Neural crest cell (in vitro differentiated cells): ENCODE results near the gene SLC9A9. TPM values are rescaled to one million over a fixed set of nuclear protein-coding genes. Genes with fewer than 3 reads are reported as not detected.

Experiments used
- DNase-seq: peaks from one replicate; pipeline ENCODE4 v3.0.0; 2021; ENCODE audit warnings: low read depth, mixed read lengths, low spot score
- H3K27ac Mint-ChIP-seq: one replicate; pipeline ENCODE4 v1.8.0; 2021; ENCODE audit warnings: mild to moderate bottlenecking, mixed read lengths; ENCODE audit not compliant: unreplicated experiment
- H3K27me3 Mint-ChIP-seq: 2 replicates; pipeline ENCODE4 v1.8.0; 2021; ENCODE audit warnings: low read depth, mild to moderate bottlenecking, mixed read lengths
- H3K36me3 Mint-ChIP-seq: 2 replicates; pipeline ENCODE4 v1.8.0; 2021; ENCODE audit warnings: low read depth, mild to moderate bottlenecking, mixed read lengths
- H3K4me1 Mint-ChIP-seq: 2 replicates; pipeline ENCODE4 v1.8.0; 2021; ENCODE audit warnings: mixed read lengths
- H3K4me3 Mint-ChIP-seq: one replicate; pipeline ENCODE4 v1.8.0; 2021; ENCODE audit warnings: mild to moderate bottlenecking, mixed read lengths
- H3K9me3 Mint-ChIP-seq: 2 replicates; pipeline ENCODE4 v1.8.0; 2021; ENCODE audit warnings: mixed read lengths
- total RNA-seq: library from RNA; stranded (reverse); gene quantifications from 2 replicates; pipeline ENCODE4 v1.2.1, GENCODE V29; 2021
- TF ChIP-seq, protein P1 (sequence below): fragments of 200-600 bp; sonication (generic); conservative IDR thresholded peaks from 2 replicates; pipeline ENCODE4 v1.5.0; 2021; ENCODE audit warnings: antibody characterized with exemption, mild to moderate bottlenecking

SLC9A9 gene
- total RNA-seq, 1 donor from 2014 or later: 0.56 TPM

DNA sequence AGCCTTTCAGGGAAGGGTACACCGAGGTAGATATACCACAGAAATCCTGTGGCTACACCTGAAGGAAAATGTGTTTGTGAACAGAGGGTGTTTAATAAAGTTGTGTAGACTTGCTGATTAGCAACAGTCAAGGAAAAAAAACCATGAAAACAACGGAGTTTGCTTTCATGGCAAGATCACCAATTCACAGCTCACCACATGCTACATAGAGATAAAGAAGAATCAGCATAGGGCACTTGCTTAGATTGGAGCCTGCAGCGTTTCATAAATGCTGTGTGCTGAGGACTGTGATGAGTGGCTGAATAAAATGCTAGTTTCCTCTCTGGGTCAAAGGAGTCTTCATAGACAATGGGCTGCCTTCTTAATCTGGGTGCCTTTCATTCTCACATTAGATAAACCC lies 257.6 kb downstream of the SLC9A9 start:
- no peak overlapping the region for H3K4me3 Mint-ChIP-seq
- TF ChIP-seq, protein P1, sequence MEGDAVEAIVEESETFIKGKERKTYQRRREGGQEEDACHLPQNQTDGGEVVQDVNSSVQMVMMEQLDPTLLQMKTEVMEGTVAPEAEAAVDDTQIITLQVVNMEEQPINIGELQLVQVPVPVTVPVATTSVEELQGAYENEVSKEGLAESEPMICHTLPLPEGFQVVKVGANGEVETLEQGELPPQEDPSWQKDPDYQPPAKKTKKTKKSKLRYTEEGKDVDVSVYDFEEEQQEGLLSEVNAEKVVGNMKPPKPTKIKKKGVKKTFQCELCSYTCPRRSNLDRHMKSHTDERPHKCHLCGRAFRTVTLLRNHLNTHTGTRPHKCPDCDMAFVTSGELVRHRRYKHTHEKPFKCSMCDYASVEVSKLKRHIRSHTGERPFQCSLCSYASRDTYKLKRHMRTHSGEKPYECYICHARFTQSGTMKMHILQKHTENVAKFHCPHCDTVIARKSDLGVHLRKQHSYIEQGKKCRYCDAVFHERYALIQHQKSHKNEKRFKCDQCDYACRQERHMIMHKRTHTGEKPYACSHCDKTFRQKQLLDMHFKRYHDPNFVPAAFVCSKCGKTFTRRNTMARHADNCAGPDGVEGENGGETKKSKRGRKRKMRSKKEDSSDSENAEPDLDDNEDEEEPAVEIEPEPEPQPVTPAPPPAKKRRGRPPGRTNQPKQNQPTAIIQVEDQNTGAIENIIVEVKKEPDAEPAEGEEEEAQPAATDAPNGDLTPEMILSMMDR: no peak
- H3K9me3 Mint-ChIP-seq: no peaks in the 10 kb centered on the region
- H3K36me3 Mint-ChIP-seq: no peaks in the 10 kb centered on the region
- peaks cover 2% of the 10 kb centered on the region for H3K27me3 Mint-ChIP-seq
- H3K27ac Mint-ChIP-seq: no peak overlapping the region
- H3K4me1 Mint-ChIP-seq: peaks cover 10% of the 10 kb centered on the region
- DNase-seq: no peak

DNA sequence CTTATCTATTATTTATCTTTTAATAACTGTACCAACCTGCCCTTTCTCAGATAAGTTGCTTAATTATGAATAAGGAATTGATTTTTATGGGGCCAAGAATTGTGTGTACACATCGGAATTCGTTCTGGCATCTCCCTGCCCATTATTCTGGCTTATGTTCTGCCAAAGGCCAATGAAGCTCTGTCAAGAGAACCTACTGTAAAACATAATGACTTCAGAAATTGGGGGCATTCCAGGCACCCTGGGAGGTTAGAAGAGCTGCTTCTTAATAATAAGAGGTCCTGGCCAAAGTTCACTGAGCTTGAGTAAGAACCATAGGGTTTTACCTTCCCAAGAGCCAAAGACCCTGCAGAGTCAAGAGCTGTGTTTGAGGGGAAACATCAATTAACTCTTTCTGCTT lies 261.7 kb downstream of the SLC9A9 start:
- Mint-ChIP-seq H3K27ac (no peak overlapping the region), H3K36me3 (no peaks in the 10 kb centered on the region), H3K27me3 (peaks cover 3% of the 10 kb centered on the region), H3K9me3 (no peaks in the 10 kb centered on the region), H3K4me3 (no peak overlapping the region), H3K4me1 (peaks cover 10% of the 10 kb centered on the region)
- TF ChIP-seq, protein P1: no peak
- no peak for DNase-seq

DNA sequence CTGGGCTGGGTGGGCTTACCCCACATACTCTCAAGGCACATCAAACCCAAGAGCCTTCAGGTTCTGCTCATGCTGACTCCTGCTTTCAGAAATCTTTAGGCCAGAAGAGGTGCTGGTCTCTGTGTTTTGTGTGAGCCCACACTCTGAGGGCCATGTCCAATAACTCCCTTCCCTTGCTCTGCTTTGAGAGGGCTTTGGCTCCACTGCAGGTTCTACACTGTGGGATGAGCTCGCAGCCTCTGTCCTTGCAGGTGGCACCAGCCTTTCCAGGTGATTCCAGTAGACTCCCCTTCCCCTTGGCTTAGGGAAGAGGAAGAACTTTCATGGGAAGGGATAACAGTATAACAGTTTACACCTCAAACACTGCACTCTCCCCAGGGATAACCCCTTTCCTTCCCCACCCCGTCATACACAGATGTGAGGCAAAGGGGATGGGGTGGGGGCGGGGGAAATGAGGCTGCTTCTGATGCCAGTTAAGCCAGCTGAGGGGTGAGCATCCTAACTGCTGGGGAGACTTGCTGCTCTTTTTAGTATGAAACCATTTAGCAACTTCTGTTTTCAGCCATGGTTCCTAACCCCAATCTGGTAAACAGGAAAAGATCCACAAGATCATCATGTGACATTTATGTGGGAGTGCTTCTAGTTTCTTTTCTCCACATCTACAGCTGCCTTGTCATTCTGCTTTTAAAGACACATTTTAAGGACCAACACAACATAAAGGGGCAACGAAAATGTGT lies 262.4 kb downstream of the SLC9A9 start:
- Mint-ChIP-seq H3K4me3 (no peak overlapping the region), H3K36me3 (no peaks in the 10 kb centered on the region), H3K27me3 (peaks cover 3% of the 10 kb centered on the region), H3K27ac (no peak overlapping the region), H3K9me3 (no peaks in the 10 kb centered on the region), H3K4me1 (peaks cover 6% of the 10 kb centered on the region)
- no peak for DNase-seq
- TF ChIP-seq, protein P1: no peak

DNA sequence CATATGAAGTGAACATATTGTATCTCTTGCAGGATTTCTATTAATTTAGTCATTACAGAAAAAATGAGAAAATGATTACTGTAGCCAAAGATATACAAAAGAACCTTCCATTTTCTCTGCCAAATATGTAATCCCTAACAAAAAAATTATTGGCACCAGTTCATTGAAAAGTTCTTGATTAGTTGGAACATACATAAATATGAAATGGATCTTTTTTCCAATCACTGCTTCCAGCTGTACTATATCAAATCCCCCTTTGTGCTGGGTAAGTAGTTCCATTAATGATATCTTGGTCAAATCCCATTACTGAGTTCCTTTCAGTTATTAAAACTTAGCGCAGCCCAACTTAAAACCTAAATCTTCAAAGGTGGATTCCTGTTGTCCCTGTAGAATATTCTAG lies 263.8 kb downstream of the SLC9A9 start:
- TF ChIP-seq, protein P1: no peak
- Mint-ChIP-seq H3K9me3 (no peaks in the 10 kb centered on the region), H3K27me3 (peaks cover 3% of the 10 kb centered on the region), H3K36me3 (no peaks in the 10 kb centered on the region), H3K27ac (no peak overlapping the region), H3K4me3 (no peak overlapping the region), H3K4me1 (no peaks in the 10 kb centered on the region)
- no peak for DNase-seq

DNA sequence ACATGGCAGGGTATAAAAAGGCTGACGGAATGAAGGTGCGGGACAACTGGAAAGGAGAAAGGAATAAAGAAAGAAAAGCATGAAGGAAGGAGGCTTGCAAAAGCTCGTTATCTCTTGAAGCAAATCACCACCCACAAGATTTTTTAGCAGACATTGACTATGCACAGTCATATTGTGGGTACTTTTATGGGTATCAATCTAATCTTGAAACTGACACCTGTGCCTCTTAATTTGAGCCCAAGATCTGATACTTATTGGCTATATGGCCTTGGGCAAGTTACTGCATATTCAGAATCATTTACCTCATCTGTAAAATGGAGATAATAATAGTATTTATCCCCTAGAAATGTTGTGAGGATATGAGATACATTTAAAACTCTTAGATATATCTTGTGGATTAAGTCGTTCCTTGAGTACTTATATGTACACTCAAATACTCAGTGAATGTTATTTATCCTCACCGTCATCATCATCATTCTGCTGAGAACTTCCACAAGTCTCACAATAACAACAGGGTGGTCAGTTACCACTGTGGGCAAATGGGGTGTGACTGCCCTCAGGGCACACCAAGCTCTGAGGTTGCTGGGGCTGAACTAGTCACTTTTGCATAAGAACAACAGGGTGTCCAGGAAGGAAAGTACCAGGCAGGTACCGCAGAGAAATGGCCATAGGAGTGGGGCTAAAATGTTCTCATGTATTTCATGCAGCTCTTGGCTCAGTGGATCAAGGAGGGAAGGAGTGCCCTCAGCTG lies 266.1 kb downstream of the SLC9A9 start:
- peaks cover 3% of the 10 kb centered on the region for H3K27me3 Mint-ChIP-seq
- H3K36me3 Mint-ChIP-seq: no peaks in the 10 kb centered on the region
- TF ChIP-seq, protein P1: no peak
- H3K27ac Mint-ChIP-seq: no peak overlapping the region
- H3K9me3 Mint-ChIP-seq: no peaks in the 10 kb centered on the region
- H3K4me3 Mint-ChIP-seq: no peak overlapping the region
- H3K4me1 Mint-ChIP-seq: no peaks in the 10 kb centered on the region
- no peak for DNase-seq
